H1 (cell line): ENCODE data around the gene PIF1.

ENCODE experiments used
- CTCF ChIP-seq, 3 experiments: IDR thresholded peaks; 1 replicate in 2 of 3; 2 replicates in 1 of 3; pipeline versions ENCODE4 v1.5.1 to v1.6.1; 2011; ENCODE audit warnings: low read length in 3 of 3, mild to moderate bottlenecking in 3 of 3, inconsistent platforms in 2 of 3, low read depth in 1 of 3, moderate library complexity in 1 of 3; ENCODE audit not compliant: insufficient read depth in 1 of 3; ENCODE audit errors: control extremely low read depth in 1 of 3
- EP300 ChIP-seq, 2 experiments: IDR thresholded peaks; 1 replicate in 1 of 2; 2 replicates in 1 of 2; pipeline ENCODE4 v1.6.1; 2011 to 2012; ENCODE audit warnings: low read depth in 2 of 2, low read length in 2 of 2, mild to moderate bottlenecking in 2 of 2, borderline replicate concordance in 1 of 2, inconsistent platforms in 1 of 2, moderate library complexity in 1 of 2
- PHF8 ChIP-seq: fragments of 200-600 bp; sonication (generic); conservative IDR thresholded peaks from 2 replicates; pipeline ENCODE4 v1.7.1; 2012; ENCODE audit warnings: low read depth, mild to moderate bottlenecking, inconsistent platforms, low read length, moderate library complexity
- RAD21 ChIP-seq, 2 experiments: IDR thresholded peaks in 1 of 2; conservative IDR thresholded peaks in 1 of 2; 2 replicates each; pipeline ENCODE4 v1.6.1; 2011; ENCODE audit warnings: low read depth in 2 of 2, low read length in 2 of 2, improper control_type of control experiment in 1 of 2, inconsistent platforms in 1 of 2, mild to moderate bottlenecking in 1 of 2, moderate library complexity in 1 of 2

DNA sequence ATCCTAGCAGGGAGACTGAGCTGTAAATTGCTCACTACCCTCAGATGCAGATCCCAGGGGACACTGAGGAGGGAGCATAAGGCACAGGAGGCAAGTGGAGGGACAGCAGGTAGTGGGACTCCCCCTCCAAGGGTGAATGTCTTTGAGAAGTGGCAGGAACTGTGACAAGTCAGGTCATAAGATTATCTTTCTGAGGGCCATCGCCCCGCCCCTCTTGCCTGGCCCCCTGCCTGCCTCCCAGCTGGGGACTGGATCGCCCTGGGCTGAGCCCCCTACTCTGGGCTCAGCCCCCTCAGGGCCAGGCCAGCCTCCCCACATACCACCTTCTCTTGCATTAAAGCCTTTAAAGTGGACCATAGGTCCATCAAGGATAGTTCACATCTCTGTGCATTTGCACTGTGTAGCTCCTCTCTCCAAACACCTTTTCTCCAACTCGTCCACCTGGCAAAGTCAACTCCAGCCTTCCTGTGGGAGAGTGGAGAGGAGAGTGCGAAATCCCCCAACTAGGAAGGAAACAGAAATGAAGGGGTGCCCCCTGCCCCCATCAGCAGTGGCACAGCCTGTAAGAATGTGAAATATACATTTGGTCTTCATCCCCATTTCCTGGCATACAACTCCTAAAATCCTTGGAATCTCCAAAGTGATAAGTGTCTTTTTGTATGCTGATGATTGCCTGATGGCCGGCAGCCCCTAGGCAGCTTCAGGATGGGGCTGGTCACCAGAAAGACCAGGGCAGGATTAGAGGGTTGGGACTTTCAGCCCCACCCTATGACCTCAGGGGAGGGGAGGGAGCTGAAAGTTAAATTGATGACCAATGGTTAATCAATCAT lies 14.7 kb downstream of the PIF1 start:
- TF ChIP-seq CTCF (IDR thresholded peaks at IDR 0.05; ENCODE audit: control extremely low read depth in 1 of 3, insufficient read depth in 1 of 3, low read depth in 1 of 3, low read length in 3 of 3) (no peak), PHF8 (no peak), RAD21 (IDR thresholded peaks at IDR 0.05 in 1 of 2, conservative IDR thresholded peaks at IDR 0.05 in 1 of 2; ENCODE audit: low read depth in 2 of 2, low read length in 2 of 2) (no peak), EP300 (IDR thresholded peaks at IDR 0.05; ENCODE audit: borderline replicate concordance in 1 of 2, low read depth in 2 of 2, low read length in 2 of 2) (no peak)
